GM19455 (cell line): Measurements from ENCODE around the gene C9orf40.

ENCODE experiments used
- ATAC-seq: cut with Tn5 transposase; IDR thresholded peaks from one replicate; pipeline ENCODE4 v1.9.1; 2021; ENCODE audit not compliant: unreplicated experiment

C9orf40 gene

GRCh38 chr9:74952201-74953151 is at the start of gene C9orf40:
C9orf40 (minus strand) TSS chr9:74952912; CDS start chr9:74952611, 301 bp downstream.
- peak; percentile 95 for ATAC-seq

GRCh38 chr9:75001719-75002421 is 49.2 kb upstream of the C9orf40 start:
- ATAC-seq, result peak; percentile 84

GRCh38 chr9:75000835-75001234 is 48.1 kb upstream of the C9orf40 start:
- peak; percentile 51 for ATAC-seq

GRCh38 chr9:74985041-74985440 is 32.3 kb upstream of the C9orf40 start:
- no peak for ATAC-seq

- no peak for ATAC-seq
These were observed 31.0 kb upstream of the C9orf40 start for GRCh38 chr9:74983709-74984108.

GRCh38 chr9:74979844-74980243 is 27.1 kb upstream of the C9orf40 start:
- ATAC-seq, result no peak

GRCh38 chr9:74977287-74977686 is 24.6 kb upstream of the C9orf40 start:
- ATAC-seq, result no peak

GRCh38 chr9:74975538-74975937 is 22.8 kb upstream of the C9orf40 start:
- ATAC-seq, result no peak

- ATAC-seq, result no peak
These were observed 21.8 kb upstream of the C9orf40 start for GRCh38 chr9:74974558-74974957.

- ATAC-seq, result no peak
These were observed 21.0 kb upstream of the C9orf40 start for GRCh38 chr9:74973714-74974113.

GRCh38 chr9:74963056-74963455 is 10.3 kb upstream of the C9orf40 start:
- ATAC-seq, result no peak

GRCh38 chr9:74961496-74961895 is 8.8 kb upstream of the C9orf40 start:
- ATAC-seq, result no peak

GRCh38 chr9:74960561-74960960 is 7.8 kb upstream of the C9orf40 start:
- ATAC-seq, result no peak

- ATAC-seq, result no peak
These were observed 5.9 kb upstream of the C9orf40 start for GRCh38 chr9:74958587-74958986.

- ATAC-seq, result peak; percentile 8
These were observed 581 bp upstream of the C9orf40 start for GRCh38 chr9:74953235-74953751.

- ATAC-seq, result peak; percentile 31
These were observed 974 bp downstream of the C9orf40 start for GRCh38 chr9:74951725-74952151.

GRCh38 chr9:74951107-74951720 is 1.5 kb downstream of the C9orf40 start:
- ATAC-seq, result no peak

GRCh38 chr9:74949859-74950855 is 2.6 kb downstream of the C9orf40 start:
- ATAC-seq, result no peak

- ATAC-seq, result no peak
These were observed 3.8 kb downstream of the C9orf40 start for GRCh38 chr9:74948937-74949336.

GRCh38 chr9:74946686-74947085 is 6.0 kb downstream of the C9orf40 start:
- no peak for ATAC-seq
